ENCODE results near the gene PTPRT. TPM values are rescaled to one million over a fixed set of nuclear protein-coding genes. Genes with fewer than 3 reads are reported as not detected.

PTPRT gene
- total and polyA plus RNA-seq, 2 of the 4 experiments (the other 2 are of a cell fraction): not detected

GRCh38 chr20:43231829-43232228 lies 42.1 kb upstream of the PTPRT start:
- no peak overlapping the region for H2AK5ac ChIP-seq (ENCODE audit: low read depth, low read length)
- in situ Hi-C loops (cut with MboI; ENCODE audit: low sequenced_read_pairs): no loop called here
- no peak overlapping the region for H3K4me3 ChIP-seq (ENCODE audit: insufficient read depth, low read depth, low read length)
- DNase-seq (no peak), ATAC-seq (ENCODE audit: low read depth) (no peak)
- no peak overlapping the region for H3K14ac ChIP-seq (replicated peaks; ENCODE audit: low read depth, low read length)
- H3K9me3 ChIP-seq (ENCODE audit: control insufficient read depth, insufficient read depth, low read length): 0 out of 2 replicates have a peak, but pooled peaks cover 4% of the 10 kb centered on the region
- H3K56ac ChIP-seq (ENCODE audit: extremely low read depth, insufficient read depth, low read length): no peak overlapping the region
- H3K4me2 ChIP-seq (ENCODE audit: low read depth, low read length): no peak overlapping the region
- no peak overlapping the region for H2AFZ ChIP-seq (replicated peaks; ENCODE audit: low read length, poor library complexity)
- no peak overlapping the region for H2AK9ac ChIP-seq (replicated peaks; ENCODE audit: low read depth, low read length, poor library complexity)
- H3K9me1 ChIP-seq (ENCODE audit: insufficient read depth, low read length): no peaks in the 10 kb centered on the region
- H2BK15ac ChIP-seq (ENCODE audit: low read depth, low read length): no peak overlapping the region
- no peaks in the 10 kb centered on the region for H3K27me3 ChIP-seq (ENCODE audit: control insufficient read depth, insufficient read depth, low read length)
- H3K27ac ChIP-seq (ENCODE audit: insufficient read depth, low read length): no peak overlapping the region
- POLR2A ChIA-PET (ENCODE audit: unreplicated experiment): no interaction called here
- no peak overlapping the region for H3K4ac ChIP-seq (ENCODE audit: low read depth, low read length)
- H2BK5ac ChIP-seq (ENCODE audit: low read depth, low read length, poor library complexity, severe bottlenecking): no peak overlapping the region
- no peaks in the 10 kb centered on the region for H3K4me1 ChIP-seq (ENCODE audit: control insufficient read depth, insufficient read depth, low read length)
- TF ChIP-seq MAZ (IDR thresholded peaks at IDR 0.05; ENCODE audit: borderline replicate concordance, low read depth, low read length) (no peak), RCOR1 (IDR thresholded peaks at IDR 0.05; ENCODE audit: insufficient replicate concordance, low read length) (no peak), CEBPB (IDR thresholded peaks at IDR 0.05; ENCODE audit: low read depth, low read length) (no peak), POLR2A (IDR thresholded peaks at IDR 0.05; ENCODE audit: low read depth, low read length) (no peak), CHD1 (IDR thresholded peaks at IDR 0.05; ENCODE audit: low read depth, low read length) (no peak), MXI1 (IDR thresholded peaks at IDR 0.05; ENCODE audit: borderline replicate concordance, low read depth, low read length) (no peak), ELK1 (IDR thresholded peaks at IDR 0.05; ENCODE audit: borderline replicate concordance, low read depth, low read length) (no peak), RFX5 (IDR thresholded peaks at IDR 0.05; ENCODE audit: low read depth, low read length) (no peak), BHLHE40 (IDR thresholded peaks at IDR 0.05; ENCODE audit: low read depth, low read length) (no peak), MAFK (IDR thresholded peaks at IDR 0.05; ENCODE audit: low read depth, low read length) (no peak), SMC3 (IDR thresholded peaks at IDR 0.05; ENCODE audit: low read depth, low read length) (no peak), RAD21 (IDR thresholded peaks at IDR 0.05; ENCODE audit: low read length) (no peak), FOS (IDR thresholded peaks at IDR 0.05; ENCODE audit: low read depth, low read length) (no peak), NFE2L2 (IDR thresholded peaks at IDR 0.05; ENCODE audit: low read depth, low read length) (no peak)
- TF ChIP-seq, protein P1, sequence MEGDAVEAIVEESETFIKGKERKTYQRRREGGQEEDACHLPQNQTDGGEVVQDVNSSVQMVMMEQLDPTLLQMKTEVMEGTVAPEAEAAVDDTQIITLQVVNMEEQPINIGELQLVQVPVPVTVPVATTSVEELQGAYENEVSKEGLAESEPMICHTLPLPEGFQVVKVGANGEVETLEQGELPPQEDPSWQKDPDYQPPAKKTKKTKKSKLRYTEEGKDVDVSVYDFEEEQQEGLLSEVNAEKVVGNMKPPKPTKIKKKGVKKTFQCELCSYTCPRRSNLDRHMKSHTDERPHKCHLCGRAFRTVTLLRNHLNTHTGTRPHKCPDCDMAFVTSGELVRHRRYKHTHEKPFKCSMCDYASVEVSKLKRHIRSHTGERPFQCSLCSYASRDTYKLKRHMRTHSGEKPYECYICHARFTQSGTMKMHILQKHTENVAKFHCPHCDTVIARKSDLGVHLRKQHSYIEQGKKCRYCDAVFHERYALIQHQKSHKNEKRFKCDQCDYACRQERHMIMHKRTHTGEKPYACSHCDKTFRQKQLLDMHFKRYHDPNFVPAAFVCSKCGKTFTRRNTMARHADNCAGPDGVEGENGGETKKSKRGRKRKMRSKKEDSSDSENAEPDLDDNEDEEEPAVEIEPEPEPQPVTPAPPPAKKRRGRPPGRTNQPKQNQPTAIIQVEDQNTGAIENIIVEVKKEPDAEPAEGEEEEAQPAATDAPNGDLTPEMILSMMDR (conservative IDR thresholded peaks at IDR 0.05; ENCODE audit: low read depth, low read length): no peak
- TF ChIP-seq, protein P2, sequence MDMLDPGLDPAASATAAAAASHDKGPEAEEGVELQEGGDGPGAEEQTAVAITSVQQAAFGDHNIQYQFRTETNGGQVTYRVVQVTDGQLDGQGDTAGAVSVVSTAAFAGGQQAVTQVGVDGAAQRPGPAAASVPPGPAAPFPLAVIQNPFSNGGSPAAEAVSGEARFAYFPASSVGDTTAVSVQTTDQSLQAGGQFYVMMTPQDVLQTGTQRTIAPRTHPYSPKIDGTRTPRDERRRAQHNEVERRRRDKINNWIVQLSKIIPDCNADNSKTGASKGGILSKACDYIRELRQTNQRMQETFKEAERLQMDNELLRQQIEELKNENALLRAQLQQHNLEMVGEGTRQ (IDR thresholded peaks at IDR 0.05; ENCODE audit: low read depth, low read length): no peak
- no peak overlapping the region for H4K91ac ChIP-seq (ENCODE audit: insufficient read depth, low read depth, low read length)
- H4K8ac ChIP-seq (ENCODE audit: low read depth in 2 of 2, low read length in 2 of 2): no peak overlapping the region
- intact Hi-C loops (cut with micrococcal nuclease): no loop called here
- H3K36me3 ChIP-seq (ENCODE audit: control insufficient read depth, insufficient read depth, low read length): no peaks in the 10 kb centered on the region
- H3K18ac ChIP-seq (ENCODE audit: low read depth, low read length): no peak overlapping the region
- CTCF ChIA-PET: no interaction called here
- H2BK120ac ChIP-seq (ENCODE audit: low read depth, low read length): no peak overlapping the region
- H3K79me1 ChIP-seq (ENCODE audit: low read depth in 1 of 2, low read length in 2 of 2): no peaks in the 10 kb centered on the region
- dilution Hi-C loops (cut with HindIII; ENCODE audit: low sequenced_read_pairs, unreplicated experiment): no loop called here
- H4K5ac ChIP-seq (ENCODE audit: low read depth, low read length): no peak overlapping the region
- BruUV-seq (replicated peaks): no TSS peak
- no CpG with 5 or more reads among the region's 1 CpG for WGBS, 2 experiments (ENCODE audit: extremely low coverage in 2 of 2, insufficient read length in 1 of 2)
- H2BK20ac ChIP-seq (ENCODE audit: low read depth, low read length): no peak overlapping the region
- no peak overlapping the region for H3K9ac ChIP-seq (ENCODE audit: low read depth, low read length)
- no peaks in the 10 kb centered on the region for H4K20me1 ChIP-seq (ENCODE audit: insufficient read depth, low read length)
- H3K23ac ChIP-seq (ENCODE audit: low read depth, low read length): no peak overlapping the region

Data from IMR-90 (cell line).